ENCODE measurements around the gene ZCCHC14. TPM values are rescaled to one million over a fixed set of nuclear protein-coding genes. Genes with fewer than 3 reads are reported as not detected.

ZCCHC14 gene
- total RNA-seq, 1 experiment from 2014 or later: 37.8 TPM

DNA sequence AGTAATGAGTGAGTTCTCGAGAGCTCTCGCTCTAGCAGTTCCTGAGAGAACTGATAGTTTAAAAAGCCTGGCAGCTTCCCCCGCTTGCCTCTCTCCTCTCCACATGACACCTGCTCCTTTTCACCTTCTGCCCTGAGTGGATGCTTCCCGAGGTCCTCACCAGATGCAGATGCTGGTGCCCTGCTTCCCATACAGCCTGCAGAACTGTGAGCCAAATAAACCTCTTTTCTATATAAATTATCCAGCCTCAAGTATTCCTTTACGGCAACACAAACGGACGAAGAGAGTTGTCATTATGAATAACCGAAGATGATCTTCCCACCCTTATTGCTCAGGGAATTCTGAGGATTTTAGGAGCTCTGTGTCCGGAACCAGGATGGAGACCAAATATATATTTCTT, 41.9 kb upstream of the ZCCHC14 start (continued):
- no peak for TF ChIP-seq REST (IDR thresholded peaks at IDR 0.05; ENCODE audit: low read depth)

- BruUV-seq (replicated peaks): no TSS peak
- no peaks in the 10 kb centered on the region for H3K9me2 ChIP-seq (ENCODE audit: insufficient read depth)
- H3K36me3 ChIP-seq (ENCODE audit: control insufficient read depth in 1 of 2, insufficient read depth in 2 of 2, low read length in 2 of 2): no peaks in the 10 kb centered on the region
- no peak for ATAC-seq
- no peaks in the 10 kb centered on the region for H3K4me1 ChIP-seq (ENCODE audit: control insufficient read depth in 1 of 2, insufficient read depth in 2 of 2, low read length in 2 of 2)
- peaks cover 30% of the 10 kb centered on the region; the same call in 1 of the 2 replicates for H3K27me3 ChIP-seq (ENCODE audit: insufficient read depth, low read length)
- ChIA-PET POLR2A (no interaction called here), RAD21 (ENCODE audit: low non-redundant PET in 1 of 2, low total read pairs in 2 of 2, uncharacterized antibody in 2 of 2, unreplicated experiment in 2 of 2) (no interaction called here), CTCF (no interaction called here)
- TF ChIP-seq TCF7L2 (IDR thresholded peaks at IDR 0.05; ENCODE audit: borderline replicate concordance, extremely low read depth, insufficient read depth, insufficient read length) (no peak), SIN3A (IDR thresholded peaks at IDR 0.05; ENCODE audit: low read depth) (no peak), EGR1 (IDR thresholded peaks at IDR 0.05; ENCODE audit: low read depth) (no peak), ELF1 (IDR thresholded peaks at IDR 0.05; ENCODE audit: borderline replicate concordance, low read depth) (no peak), SP1 (IDR thresholded peaks at IDR 0.05; ENCODE audit: low read depth) (no peak), ZNF274 (IDR thresholded peaks at IDR 0.05; ENCODE audit: low read depth, low read length) (no peak), EZH2phosphoT487 (IDR thresholded peaks at IDR 0.05; ENCODE audit: borderline replicate concordance) (no peak), FOSL1 (IDR thresholded peaks at IDR 0.05; ENCODE audit: low read depth) (no peak), REST (IDR thresholded peaks at IDR 0.05; ENCODE audit: low read depth) (no peak)
- TF ChIP-seq, protein P1, sequence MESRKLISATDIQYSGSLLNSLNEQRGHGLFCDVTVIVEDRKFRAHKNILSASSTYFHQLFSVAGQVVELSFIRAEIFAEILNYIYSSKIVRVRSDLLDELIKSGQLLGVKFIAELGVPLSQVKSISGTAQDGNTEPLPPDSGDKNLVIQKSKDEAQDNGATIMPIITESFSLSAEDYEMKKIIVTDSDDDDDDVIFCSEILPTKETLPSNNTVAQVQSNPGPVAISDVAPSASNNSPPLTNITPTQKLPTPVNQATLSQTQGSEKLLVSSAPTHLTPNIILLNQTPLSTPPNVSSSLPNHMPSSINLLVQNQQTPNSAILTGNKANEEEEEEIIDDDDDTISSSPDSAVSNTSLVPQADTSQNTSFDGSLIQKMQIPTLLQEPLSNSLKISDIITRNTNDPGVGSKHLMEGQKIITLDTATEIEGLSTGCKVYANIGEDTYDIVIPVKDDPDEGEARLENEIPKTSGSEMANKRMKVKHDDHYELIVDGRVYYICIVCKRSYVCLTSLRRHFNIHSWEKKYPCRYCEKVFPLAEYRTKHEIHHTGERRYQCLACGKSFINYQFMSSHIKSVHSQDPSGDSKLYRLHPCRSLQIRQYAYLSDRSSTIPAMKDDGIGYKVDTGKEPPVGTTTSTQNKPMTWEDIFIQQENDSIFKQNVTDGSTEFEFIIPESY (IDR thresholded peaks at IDR 0.05; ENCODE audit: extremely low read depth, insufficient replicate concordance, low read length): no peak
- TF ChIP-seq, protein P2, sequence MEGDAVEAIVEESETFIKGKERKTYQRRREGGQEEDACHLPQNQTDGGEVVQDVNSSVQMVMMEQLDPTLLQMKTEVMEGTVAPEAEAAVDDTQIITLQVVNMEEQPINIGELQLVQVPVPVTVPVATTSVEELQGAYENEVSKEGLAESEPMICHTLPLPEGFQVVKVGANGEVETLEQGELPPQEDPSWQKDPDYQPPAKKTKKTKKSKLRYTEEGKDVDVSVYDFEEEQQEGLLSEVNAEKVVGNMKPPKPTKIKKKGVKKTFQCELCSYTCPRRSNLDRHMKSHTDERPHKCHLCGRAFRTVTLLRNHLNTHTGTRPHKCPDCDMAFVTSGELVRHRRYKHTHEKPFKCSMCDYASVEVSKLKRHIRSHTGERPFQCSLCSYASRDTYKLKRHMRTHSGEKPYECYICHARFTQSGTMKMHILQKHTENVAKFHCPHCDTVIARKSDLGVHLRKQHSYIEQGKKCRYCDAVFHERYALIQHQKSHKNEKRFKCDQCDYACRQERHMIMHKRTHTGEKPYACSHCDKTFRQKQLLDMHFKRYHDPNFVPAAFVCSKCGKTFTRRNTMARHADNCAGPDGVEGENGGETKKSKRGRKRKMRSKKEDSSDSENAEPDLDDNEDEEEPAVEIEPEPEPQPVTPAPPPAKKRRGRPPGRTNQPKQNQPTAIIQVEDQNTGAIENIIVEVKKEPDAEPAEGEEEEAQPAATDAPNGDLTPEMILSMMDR (IDR thresholded peaks at IDR 0.05 in 2 of 3, conservative IDR thresholded peaks at IDR 0.05 in 1 of 3; ENCODE audit: borderline replicate concordance in 1 of 3, insufficient read depth in 1 of 3, low read depth in 2 of 3, low read length in 2 of 3): no peak
- TF ChIP-seq, protein P3, sequence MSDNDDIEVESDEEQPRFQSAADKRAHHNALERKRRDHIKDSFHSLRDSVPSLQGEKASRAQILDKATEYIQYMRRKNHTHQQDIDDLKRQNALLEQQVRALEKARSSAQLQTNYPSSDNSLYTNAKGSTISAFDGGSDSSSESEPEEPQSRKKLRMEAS (IDR thresholded peaks at IDR 0.05): no peak
- intact Hi-C loops (cut with micrococcal nuclease): no loop called here
- no peaks in the 10 kb centered on the region for H4K20me1 ChIP-seq (ENCODE audit: insufficient read depth)
- no peak overlapping the region for H2AFZ ChIP-seq (ENCODE audit: low read depth, low read length, poor library complexity, severe bottlenecking)
- no peak for DNase-seq (ENCODE audit: low read depth, low spot score)
- H3K4me2 ChIP-seq (ENCODE audit: low read length): no peak overlapping the region
- no peak overlapping the region for H3K27ac ChIP-seq (ENCODE audit: low read depth, low read length)
- H3K9me3 ChIP-seq (ENCODE audit: control insufficient read depth in 1 of 2, insufficient read depth in 1 of 2, low read depth in 1 of 2, low read length in 2 of 2): no peaks in the 10 kb centered on the region
- H3K9ac ChIP-seq (ENCODE audit: low read length): no peak overlapping the region
- no peak overlapping the region for H3K4me3 ChIP-seq (replicated peaks in 1 of 2; ENCODE audit: low read depth in 1 of 2, low read length in 2 of 2)
- H3K79me2 ChIP-seq (ENCODE audit: insufficient read depth, low read length): no peaks in the 10 kb centered on the region
These were observed 41.3 kb upstream of the ZCCHC14 start for GRCh38 chr16:87534030-87534653.

Data from HCT116 (cell line).